GM18526 (cell line): ENCODE measurements around the gene MRPL48.

ENCODE experiments used
- POLR2A ChIP-seq: IDR thresholded peaks from 3 replicates; pipeline ENCODE4 v1.6.1; 2011; ENCODE audit not compliant: insufficient read length; ENCODE audit errors: extremely low read depth

The MRPL48 gene

GRCh38 chr11:73800276-73800806, 12.7 kb downstream of the MRPL48 start:
- no peak for TF ChIP-seq POLR2A

DNA sequence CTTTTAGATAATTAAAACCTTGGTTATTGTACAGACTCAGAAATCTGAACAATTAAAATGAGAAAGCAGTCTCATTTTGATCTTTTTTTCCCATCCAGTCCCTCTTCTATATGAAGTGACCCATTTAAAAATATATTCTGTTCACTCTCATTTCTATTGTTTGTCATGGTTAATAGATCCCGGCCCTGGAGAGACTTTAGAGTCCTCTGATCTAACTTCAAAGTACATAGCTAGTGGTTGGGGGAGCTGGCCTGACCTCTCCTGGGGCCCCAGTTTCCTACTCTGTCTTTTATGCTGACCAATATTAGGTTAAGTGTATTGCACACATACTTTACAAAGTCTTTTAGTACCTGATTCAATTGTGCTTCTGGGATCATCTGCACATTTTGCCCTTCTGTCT, 13.5 kb downstream of the MRPL48 start:
- TF ChIP-seq POLR2A, result no peak

DNA sequence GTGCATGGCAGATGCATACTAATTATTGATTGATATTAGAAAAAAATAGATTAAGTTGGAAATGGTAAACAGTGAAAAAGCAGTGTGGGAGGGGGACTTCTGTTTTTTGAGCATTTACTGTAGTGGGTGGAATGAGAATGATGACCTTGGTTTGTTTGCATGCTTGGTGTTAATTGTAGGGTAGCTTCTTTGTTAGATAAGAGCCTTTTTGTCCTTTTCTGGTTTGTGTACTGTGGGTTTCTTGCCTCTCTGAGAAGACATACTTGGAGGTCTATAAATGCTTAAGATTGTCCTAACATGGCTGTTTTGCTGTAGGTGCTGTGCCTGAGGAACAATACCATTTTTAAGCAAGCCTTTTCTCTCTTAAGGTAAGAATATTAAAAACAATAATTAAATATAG, 17.0 kb downstream of the MRPL48 start:
- TF ChIP-seq POLR2A, result no peak

DNA sequence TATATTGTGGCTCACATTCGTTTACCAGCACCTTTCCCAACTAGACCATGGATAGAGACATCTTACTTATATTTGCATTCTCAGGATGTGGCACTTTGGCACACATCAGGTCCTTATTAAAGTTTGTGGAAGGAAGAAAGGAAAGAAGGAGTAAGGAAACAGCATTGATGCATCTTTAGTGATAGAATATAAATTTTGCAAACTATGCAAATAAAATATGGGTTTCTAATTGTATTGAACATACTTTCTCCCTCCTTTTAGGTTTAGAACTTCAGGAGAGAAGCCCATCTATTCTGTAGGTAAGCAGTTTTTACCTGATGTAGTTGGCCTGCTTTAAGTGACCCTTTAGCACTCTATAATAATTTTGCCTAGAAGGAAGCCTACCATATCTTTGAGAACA, 20.4 kb downstream of the MRPL48 start:
- TF ChIP-seq POLR2A, result no peak

- no peak for TF ChIP-seq POLR2A
Measured at GRCh38 chr11:73810637-73811036, 23.0 kb downstream of the MRPL48 start.

GRCh38 chr11:73812234-73812633, 24.6 kb downstream of the MRPL48 start:
- TF ChIP-seq POLR2A, result no peak

DNA sequence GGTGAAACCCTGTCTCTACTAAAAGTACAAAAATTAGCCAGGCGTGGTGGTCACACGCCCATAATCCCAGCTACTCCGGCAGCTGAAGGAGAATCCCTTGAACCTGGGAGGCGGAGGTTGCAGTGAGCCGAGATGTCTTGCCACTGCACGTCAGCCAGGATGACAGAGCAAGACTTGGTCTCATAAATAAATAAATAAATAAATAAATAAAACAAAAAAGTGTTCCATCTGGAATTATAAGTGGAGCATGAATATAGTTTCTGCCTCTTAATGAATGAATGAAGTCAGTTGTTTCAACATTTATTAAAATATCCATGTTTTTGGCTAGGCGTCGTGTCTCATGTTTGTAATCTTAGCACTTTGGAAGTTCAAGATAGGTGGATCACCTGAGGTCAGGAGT, 27.1 kb downstream of the MRPL48 start:
- TF ChIP-seq POLR2A, result no peak

- no peak for TF ChIP-seq POLR2A
Measured at GRCh38 chr11:73818846-73819245, 31.2 kb downstream of the MRPL48 start.

DNA sequence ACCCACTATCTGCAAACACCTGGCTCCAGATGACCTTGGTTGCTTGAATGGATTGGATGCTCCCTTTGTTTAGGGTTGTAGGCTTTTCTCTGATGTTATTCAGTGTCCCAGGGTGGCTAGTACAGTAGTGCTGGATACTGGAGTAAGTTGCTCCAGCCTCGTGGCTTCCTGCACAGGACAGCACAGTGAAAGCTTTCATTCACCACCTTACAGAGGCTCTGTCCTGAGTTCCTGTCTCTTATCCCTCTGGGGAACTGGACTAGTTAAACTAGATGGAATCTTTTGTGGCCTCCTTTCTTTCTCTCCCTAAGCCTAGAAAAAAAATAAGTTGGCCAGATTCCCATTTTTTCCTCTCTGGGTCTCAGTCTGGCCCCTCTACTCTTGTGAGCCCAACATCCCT, 42.6 kb downstream of the MRPL48 start:
- no peak for TF ChIP-seq POLR2A

GRCh38 chr11:73833067-73833466, 45.4 kb downstream of the MRPL48 start:
- no peak for TF ChIP-seq POLR2A

GRCh38 chr11:73838443-73839122, 50.9 kb downstream of the MRPL48 start:
- no peak for TF ChIP-seq POLR2A

DNA sequence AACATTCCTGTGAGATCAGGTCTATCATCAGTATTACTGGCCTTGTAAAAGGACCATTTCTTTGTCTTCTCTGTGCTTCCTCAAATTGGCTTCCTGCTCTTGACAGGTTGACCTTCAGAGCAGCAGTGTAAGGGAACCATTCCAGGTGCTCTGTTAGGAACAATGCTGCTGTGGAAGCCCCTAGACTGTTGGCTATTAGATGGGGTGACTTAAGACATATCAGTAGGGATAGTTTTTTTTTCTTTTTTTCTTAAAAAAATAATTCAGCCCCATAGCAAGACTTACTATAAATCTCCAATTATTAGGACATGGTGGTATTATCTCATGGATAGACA, 51.4 kb downstream of the MRPL48 start:
- no peak for TF ChIP-seq POLR2A

- no peak for TF ChIP-seq POLR2A
Measured at GRCh38 chr11:73851046-73851764, 63.5 kb downstream of the MRPL48 start.

DNA sequence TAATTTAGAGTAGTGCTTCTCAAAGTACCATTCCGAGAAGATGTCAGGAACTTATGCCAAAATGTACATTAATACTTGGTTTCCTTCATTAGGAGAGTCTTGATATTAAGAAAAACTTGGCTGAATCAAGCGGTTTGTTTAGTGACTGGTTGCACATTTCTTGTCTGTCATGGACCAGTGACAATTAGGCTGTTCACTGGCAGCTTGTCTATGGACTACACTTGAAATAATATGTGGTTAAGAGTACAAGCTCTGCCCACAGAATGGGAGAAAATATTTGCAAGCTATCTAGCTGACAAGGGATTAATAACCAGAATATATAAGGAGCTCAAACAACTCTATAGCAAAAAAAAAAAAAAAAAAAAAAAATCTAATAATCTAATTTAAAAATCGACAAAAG, 64.4 kb downstream of the MRPL48 start:
- no peak for TF ChIP-seq POLR2A

- TF ChIP-seq POLR2A, result no peak
Measured at GRCh38 chr11:73854680-73855079, 67.0 kb downstream of the MRPL48 start.

GRCh38 chr11:73856031-73856567, 68.4 kb downstream of the MRPL48 start:
- TF ChIP-seq POLR2A, result no peak
